Measurements from ENCODE around the gene SERPINA4.

SERPINA4 gene

GRCh38 chr14:94560751-94561655 is at the start of gene SERPINA4:
SERPINA4 (plus strand) TSS chr14:94561442; CDS start chr14:94563483, 2,041 bp downstream.
- TF ChIP-seq USF1 (IDR thresholded peaks at IDR 0.05) (no peak), TEAD4 (IDR thresholded peaks at IDR 0.05) (no peak), CREB1 (IDR thresholded peaks at IDR 0.05; ENCODE audit: low read depth) (no peak), EP300 (IDR thresholded peaks at IDR 0.05; ENCODE audit: borderline replicate concordance) (no peak), CEBPB (IDR thresholded peaks at IDR 0.05) (no peak), REST (IDR thresholded peaks at IDR 0.05; ENCODE audit: low read depth) (no peak), TAF1 (IDR thresholded peaks at IDR 0.05; ENCODE audit: low read depth) (no peak), TCF12 (IDR thresholded peaks at IDR 0.05; ENCODE audit: low read depth) (no peak), MAX (IDR thresholded peaks at IDR 0.05) (no peak)

GRCh38 chr14:94514351-94514750 is 46.9 kb upstream of the SERPINA4 start:
- TF ChIP-seq USF1 (IDR thresholded peaks at IDR 0.05) (no peak), TCF12 (IDR thresholded peaks at IDR 0.05; ENCODE audit: low read depth) (no peak), CEBPB (IDR thresholded peaks at IDR 0.05) (no peak), YY1 (IDR thresholded peaks at IDR 0.05; ENCODE audit: low read depth) (no peak), TAF1 (IDR thresholded peaks at IDR 0.05; ENCODE audit: low read depth) (no peak), ZBTB7A (IDR thresholded peaks at IDR 0.05; ENCODE audit: low read depth) (no peak), REST (IDR thresholded peaks at IDR 0.05; ENCODE audit: low read depth) (no peak), EGR1 (IDR thresholded peaks at IDR 0.05) (no peak), EP300 (IDR thresholded peaks at IDR 0.05; ENCODE audit: borderline replicate concordance) (no peak), MAX (IDR thresholded peaks at IDR 0.05) (no peak), TEAD4 (IDR thresholded peaks at IDR 0.05) (no peak), FOXM1 (IDR thresholded peaks at IDR 0.05; ENCODE audit: borderline replicate concordance, low read depth) (no peak), CREB1 (IDR thresholded peaks at IDR 0.05; ENCODE audit: low read depth) (no peak), NFIC (IDR thresholded peaks at IDR 0.05) (no peak), RAD21 (IDR thresholded peaks at IDR 0.05; ENCODE audit: low read depth) (no peak)

- no peak for TF ChIP-seq ZBTB7A (IDR thresholded peaks at IDR 0.05; ENCODE audit: low read depth)
- no peak for TF ChIP-seq TCF12 (IDR thresholded peaks at IDR 0.05; ENCODE audit: low read depth)
- no peak for TF ChIP-seq NFIC (IDR thresholded peaks at IDR 0.05)
- TF ChIP-seq MAX (IDR thresholded peaks at IDR 0.05): no peak
- no peak for TF ChIP-seq EGR1 (IDR thresholded peaks at IDR 0.05)
- TF ChIP-seq EP300 (IDR thresholded peaks at IDR 0.05; ENCODE audit: borderline replicate concordance): no peak
- no peak for TF ChIP-seq YY1 (IDR thresholded peaks at IDR 0.05; ENCODE audit: low read depth)
- no peak for TF ChIP-seq RAD21 (IDR thresholded peaks at IDR 0.05; ENCODE audit: low read depth)
- no peak for TF ChIP-seq CEBPB (IDR thresholded peaks at IDR 0.05)
- no peak for TF ChIP-seq TAF1 (IDR thresholded peaks at IDR 0.05; ENCODE audit: low read depth)
- TF ChIP-seq REST (IDR thresholded peaks at IDR 0.05; ENCODE audit: low read depth): no peak
- TF ChIP-seq FOXM1 (IDR thresholded peaks at IDR 0.05; ENCODE audit: borderline replicate concordance, low read depth): no peak
- TF ChIP-seq TEAD4 (IDR thresholded peaks at IDR 0.05): no peak
- TF ChIP-seq USF1 (IDR thresholded peaks at IDR 0.05): no peak
- TF ChIP-seq CREB1 (IDR thresholded peaks at IDR 0.05; ENCODE audit: low read depth): no peak
Observed at GRCh38 chr14:94515426-94515825, 45.8 kb upstream of the SERPINA4 start.
